Activated T-helper 1 cell treated with anti-CD3 and anti-CD28 coated beads, Interleukin-12 subunit alpha, Interleukin-12 subunit beta, Interleukin-2, Interleukin-4 antibody, amounts not matched to agents 30 ng/mL and 10 ng/mL and 1 ng/mL, durations not matched to agents 14 hours and 24 hours and 36 hours (primary cell): ENCODE measurements around the gene SEMA5A. TPM values are rescaled to one million over a fixed set of nuclear protein-coding genes. Genes with fewer than 3 reads are reported as not detected.

Source experiments
- DNase-seq: peaks from one replicate; pipeline ENCODE4 v3.0.0; 2021; ENCODE audit warnings: low spot score
- H3K27ac Mint-ChIP-seq: one replicate; pipeline ENCODE4 v1.8.0; 2021; ENCODE audit warnings: mild to moderate bottlenecking, mixed read lengths
- H3K27me3 Mint-ChIP-seq: one replicate; pipeline ENCODE4 v1.8.0; 2022; ENCODE audit warnings: mild to moderate bottlenecking, moderate library complexity, mixed read lengths; ENCODE audit not compliant: insufficient read depth
- H3K36me3 Mint-ChIP-seq: one replicate; pipeline ENCODE4 v1.8.0; 2021; ENCODE audit warnings: low read depth, mixed read lengths
- H3K4me1 Mint-ChIP-seq: one replicate; pipeline ENCODE4 v1.8.0; 2021; ENCODE audit warnings: low read depth, mixed read lengths
- H3K4me3 Mint-ChIP-seq: one replicate; pipeline ENCODE4 v1.8.0; 2021; ENCODE audit warnings: mild to moderate bottlenecking, moderate library complexity, mixed read lengths
- H3K9me3 Mint-ChIP-seq: one replicate; pipeline ENCODE4 v1.8.0; 2021; ENCODE audit warnings: mixed read lengths
- intact Hi-C: fragments of 100-400 bp; cut with micrococcal nuclease; formaldehyde crosslinking; loops from one replicate; pipeline ENCODE4 v1.15.1; 2024
- total RNA-seq: library from RNA; stranded (reverse); gene quantifications from 2 replicates; pipeline ENCODE4 v1.2.3, GENCODE V29; 2022

SEMA5A gene
- total RNA-seq, 1 donor from 2014 or later = not detected

- Mint-ChIP-seq H3K27ac (no peak overlapping the region), H3K4me3 (no peak overlapping the region), H3K27me3 (no peaks in the 10 kb centered on the region), H3K36me3 (no peaks in the 10 kb centered on the region), H3K9me3 (no peaks in the 10 kb centered on the region), H3K4me1 (no peaks in the 10 kb centered on the region)
- intact Hi-C loops = no loop called here
- DNase-seq = no peak
These were observed 333.3 kb downstream of the SEMA5A start for GRCh38 chr5:9212605-9213004.

GRCh38 chr5:9209846-9210492 is 335.9 kb downstream of the SEMA5A start:
- Mint-ChIP-seq H3K27ac (no peak overlapping the region), H3K4me3 (no peak overlapping the region), H3K4me1 (no peaks in the 10 kb centered on the region), H3K36me3 (no peaks in the 10 kb centered on the region), H3K9me3 (no peaks in the 10 kb centered on the region), H3K27me3 (no peaks in the 10 kb centered on the region)
- intact Hi-C loops = no loop called here
- no peak for DNase-seq

GRCh38 chr5:9207817-9208418 is 338.0 kb downstream of the SEMA5A start:
- no peak for DNase-seq
- H3K4me1 Mint-ChIP-seq = no peaks in the 10 kb centered on the region
- H3K27ac Mint-ChIP-seq = no peak overlapping the region
- H3K27me3 Mint-ChIP-seq = no peaks in the 10 kb centered on the region
- H3K9me3 Mint-ChIP-seq = no peaks in the 10 kb centered on the region
- H3K4me3 Mint-ChIP-seq = no peak overlapping the region
- intact Hi-C loops = no loop called here
- no peaks in the 10 kb centered on the region for H3K36me3 Mint-ChIP-seq

- Mint-ChIP-seq H3K4me3 (no peak overlapping the region), H3K27me3 (peaks cover 2% of the 10 kb centered on the region), H3K9me3 (no peaks in the 10 kb centered on the region), H3K36me3 (no peaks in the 10 kb centered on the region), H3K4me1 (no peaks in the 10 kb centered on the region), H3K27ac (no peak overlapping the region)
- intact Hi-C loops = no loop called here
- no peak for DNase-seq
These were observed 343.2 kb downstream of the SEMA5A start for GRCh38 chr5:9202636-9203035.

GRCh38 chr5:9201761-9202160 is 344.1 kb downstream of the SEMA5A start:
- H3K4me3 Mint-ChIP-seq = no peak overlapping the region
- no peaks in the 10 kb centered on the region for H3K36me3 Mint-ChIP-seq
- H3K9me3 Mint-ChIP-seq = no peaks in the 10 kb centered on the region
- H3K4me1 Mint-ChIP-seq = no peaks in the 10 kb centered on the region
- intact Hi-C loops = no loop called here
- H3K27me3 Mint-ChIP-seq = peaks cover 2% of the 10 kb centered on the region
- DNase-seq = no peak
- H3K27ac Mint-ChIP-seq = no peak overlapping the region

GRCh38 chr5:9201011-9201410 is 344.9 kb downstream of the SEMA5A start:
- no peaks in the 10 kb centered on the region for H3K4me1 Mint-ChIP-seq
- H3K4me3 Mint-ChIP-seq = no peak overlapping the region
- H3K36me3 Mint-ChIP-seq = no peaks in the 10 kb centered on the region
- no peak for DNase-seq
- peaks cover 2% of the 10 kb centered on the region for H3K27me3 Mint-ChIP-seq
- intact Hi-C loops = no loop called here
- H3K9me3 Mint-ChIP-seq = no peaks in the 10 kb centered on the region
- no peak overlapping the region for H3K27ac Mint-ChIP-seq

- DNase-seq = no peak
- Mint-ChIP-seq H3K27me3 (peaks cover 2% of the 10 kb centered on the region), H3K27ac (no peak overlapping the region), H3K4me1 (no peaks in the 10 kb centered on the region), H3K9me3 (no peaks in the 10 kb centered on the region), H3K36me3 (no peaks in the 10 kb centered on the region), H3K4me3 (no peak overlapping the region)
- intact Hi-C loops = no loop called here
These were observed 347.5 kb downstream of the SEMA5A start for GRCh38 chr5:9198394-9198793.

- intact Hi-C loops = no loop called here
- Mint-ChIP-seq H3K27ac (no peak overlapping the region), H3K9me3 (no peaks in the 10 kb centered on the region), H3K4me3 (no peak overlapping the region), H3K4me1 (no peaks in the 10 kb centered on the region), H3K36me3 (no peaks in the 10 kb centered on the region), H3K27me3 (peaks cover 2% of the 10 kb centered on the region)
- DNase-seq = no peak
These were observed 348.0 kb downstream of the SEMA5A start for GRCh38 chr5:9197881-9198260.

GRCh38 chr5:9196403-9197227 is 349.3 kb downstream of the SEMA5A start:
- Mint-ChIP-seq H3K9me3 (no peaks in the 10 kb centered on the region), H3K4me3 (no peak overlapping the region), H3K27me3 (peaks cover 2% of the 10 kb centered on the region), H3K4me1 (no peaks in the 10 kb centered on the region), H3K36me3 (no peaks in the 10 kb centered on the region), H3K27ac (no peak overlapping the region)
- intact Hi-C loops = no loop called here
- no peak for DNase-seq

- Mint-ChIP-seq H3K4me3 (no peak overlapping the region), H3K36me3 (no peaks in the 10 kb centered on the region), H3K4me1 (no peaks in the 10 kb centered on the region), H3K27me3 (no peaks in the 10 kb centered on the region), H3K9me3 (peaks cover 4% of the 10 kb centered on the region), H3K27ac (no peak overlapping the region)
- intact Hi-C loops = no loop called here
- no peak for DNase-seq
These were observed 351.4 kb downstream of the SEMA5A start for GRCh38 chr5:9194509-9194908.

GRCh38 chr5:9192266-9192665 is 353.6 kb downstream of the SEMA5A start:
- intact Hi-C loops = no loop called here
- no peak overlapping the region for H3K27ac Mint-ChIP-seq
- no peak for DNase-seq
- peaks cover 2% of the 10 kb centered on the region for H3K27me3 Mint-ChIP-seq
- peaks cover 13% of the 10 kb centered on the region for H3K9me3 Mint-ChIP-seq
- H3K4me1 Mint-ChIP-seq = peaks cover 6% of the 10 kb centered on the region
- no peaks in the 10 kb centered on the region for H3K36me3 Mint-ChIP-seq
- no peak overlapping the region for H3K4me3 Mint-ChIP-seq

GRCh38 chr5:9189681-9190080 is 356.2 kb downstream of the SEMA5A start:
- peaks cover 6% of the 10 kb centered on the region for H3K4me1 Mint-ChIP-seq
- no peak for DNase-seq
- H3K27ac Mint-ChIP-seq = no peak overlapping the region
- H3K9me3 Mint-ChIP-seq = peaks cover 14% of the 10 kb centered on the region
- peaks cover 2% of the 10 kb centered on the region for H3K27me3 Mint-ChIP-seq
- intact Hi-C loops = no loop called here
- no peaks in the 10 kb centered on the region for H3K36me3 Mint-ChIP-seq
- no peak overlapping the region for H3K4me3 Mint-ChIP-seq

GRCh38 chr5:9188956-9189355 is 356.9 kb downstream of the SEMA5A start:
- peaks cover 6% of the 10 kb centered on the region for H3K4me1 Mint-ChIP-seq
- peaks cover 14% of the 10 kb centered on the region for H3K9me3 Mint-ChIP-seq
- no peak overlapping the region for H3K4me3 Mint-ChIP-seq
- no peak for DNase-seq
- H3K27me3 Mint-ChIP-seq = peaks cover 2% of the 10 kb centered on the region
- H3K27ac Mint-ChIP-seq = peak overlapping the region; percentile 16
- intact Hi-C loops = no loop called here
- no peaks in the 10 kb centered on the region for H3K36me3 Mint-ChIP-seq
